ENCODE results near the gene TRAF3IP1. TPM values are rescaled to one million over a fixed set of nuclear protein-coding genes. Genes with fewer than 3 reads are reported as not detected.

Gene TRAF3IP1
- total RNA-seq = 7.6 and 12.2 TPM in 2 replicates

GRCh38 chr2:238320246-238320647 is at the start of gene TRAF3IP1:
Gene TRAF3IP1 (plus strand): TSS chr2:238320518. CDS start chr2:238320663, 145 bp downstream.

GRCh38 chr2:238287737-238288649 is 32.3 kb upstream of the TRAF3IP1 start, which contains the start of gene PER2:
Gene PER2 (minus strand): TSS chr2:238288610. CDS start chr2:238277936, 10,674 bp downstream.

GRCh38 chr2:238426568-238427434 is 106.5 kb downstream of the TRAF3IP1 start, which contains the start of gene ASB1:
Gene ASB1 (plus strand): TSS chr2:238426927. CDS start chr2:238427071, 144 bp downstream.

Other genes with a start within 250 kb of the TRAF3IP1 start
- gene ESPNL, start 220.2 kb upstream of the TRAF3IP1 start, total RNA-seq = 0.28 TPM in 1 of 2 replicates, not detected in the other
- gene KLHL30, start 181.8 kb upstream of the TRAF3IP1 start, total RNA-seq = 0.07 TPM in 1 of 2 replicates, not detected in the other
- gene ERFE, start 161.5 kb upstream of the TRAF3IP1 start, total RNA-seq = 0.56 and 2.0 TPM in 2 replicates
- gene ILKAP, start 116.8 kb upstream of the TRAF3IP1 start, total RNA-seq = 19.3 and 19.6 TPM in 2 replicates
- 4.2 and 5.4 TPM in 2 replicates for gene HES6, start 80.5 kb upstream of the TRAF3IP1 start, total RNA-seq
- 8.2 and 9.7 TPM in 2 replicates for gene PER2, start 31.9 kb upstream of the TRAF3IP1 start, total RNA-seq
- gene ASB1, start 106.4 kb downstream of the TRAF3IP1 start, total RNA-seq = 15.5 and 18.0 TPM in 2 replicates